Activated CD8-positive, alpha-beta T cell treated with anti-CD3 and anti-CD28 coated beads, Interleukin-2, amount 10 ng/mL, durations not matched to agents 7 days and 5 days (primary cell): Measurements from ENCODE around the gene MLKL. TPM values are rescaled to one million over a fixed set of nuclear protein-coding genes. Genes with fewer than 3 reads are reported as not detected.
A peak's percentile ranks its signal among the peaks of the same experiment; 100 is the strongest.
"Not testable (repeated sequence)": the region's sequence is repeated elsewhere in the genome, so short reads cannot be mapped to it uniquely, and the experiment has no call there.

Source experiments
- ATAC-seq: fragments of 150-1000 bp; cut with Tn5 transposase; one replicate; pipeline ENCODE4 v1.10.0; 2021; ENCODE audit warnings: moderate library complexity
- CTCF ChIA-PET: fragments of 350-600 bp; sonication (Branson Sonifier 250); formaldehyde crosslinking; loops from one replicate; lab custom pipeline; 2021; ENCODE audit warnings: antibody characterized with exemption; lab: Charles Lee
- POLR2A ChIA-PET: fragments of 350-600 bp; sonication (Branson Sonifier 250); formaldehyde crosslinking; loops from one replicate; lab custom pipeline; 2021; ENCODE audit warnings: antibody characterized with exemption; lab: Charles Lee
- DNase-seq: peaks from one replicate; pipeline ENCODE4 v3.0.0-alpha.2; 2020
- H3K27ac Mint-ChIP-seq: one replicate; pipeline ENCODE4 v1.8.0; 2021; ENCODE audit warnings: mild to moderate bottlenecking, mixed read lengths
- H3K27me3 Mint-ChIP-seq: one replicate; pipeline ENCODE4 v1.8.0; 2021; ENCODE audit warnings: low read depth, mixed read lengths
- H3K36me3 Mint-ChIP-seq: one replicate; pipeline ENCODE4 v1.8.0; 2021; ENCODE audit warnings: low read depth, mixed read lengths
- H3K4me1 Mint-ChIP-seq: one replicate; pipeline ENCODE4 v1.8.0; 2021; ENCODE audit warnings: low read depth, mixed read lengths
- H3K4me3 Mint-ChIP-seq: one replicate; pipeline ENCODE4 v1.8.0; 2021; ENCODE audit warnings: mild to moderate bottlenecking, mixed read lengths
- H3K9me3 Mint-ChIP-seq: one replicate; pipeline ENCODE4 v1.8.0; 2022; ENCODE audit warnings: mixed read lengths; ENCODE audit not compliant: insufficient read depth
- total RNA-seq, 2 experiments: library from RNA; stranded (reverse); gene quantifications; one replicate each; pipeline ENCODE4 v1.2.3, GENCODE V29; 2021

MLKL gene
- total RNA-seq, 2 experiments from 2014 or later, result 29.5 to 31.3 TPM

- Mint-ChIP-seq H3K4me1 (peaks cover 46% of the 10 kb centered on the region), H3K9me3 (no peaks in the 10 kb centered on the region), H3K27ac (peak overlapping the region; percentile 60), H3K36me3 (peaks cover 62% of the 10 kb centered on the region), H3K27me3 (no peaks in the 10 kb centered on the region), H3K4me3 (peak overlapping the region; percentile 74)
- peak; percentile 79 for DNase-seq
- ChIA-PET POLR2A (interaction anchor here (2.0 to 8.2 kb wide), 2 partner anchors 28 to 289 kb away, joined by 4 to 91 read pairs; partner anchors contain the start of genes RFWD3 and WDR59), CTCF (interaction anchor here (0.7 to 1.0 kb wide), 3 partner anchors 14 to 31 kb away, joined by 3 read pairs; no protein-coding TSS in a partner anchor)
- peak; percentile 74 for ATAC-seq
These were observed 4.9 kb downstream of the MLKL start for GRCh38 chr16:74695450-74696422.

GRCh38 chr16:74691093-74691855, 9.4 kb downstream of the MLKL start:
- Mint-ChIP-seq H3K4me1 (peaks cover 15% of the 10 kb centered on the region), H3K36me3 (peaks cover 68% of the 10 kb centered on the region), H3K27ac (no peak overlapping the region), H3K9me3 (no peaks in the 10 kb centered on the region), H3K27me3 (no peaks in the 10 kb centered on the region), H3K4me3 (no peak overlapping the region)
- no peak for ATAC-seq
- CTCF ChIA-PET, result no interaction called here
- DNase-seq, result no peak
- POLR2A ChIA-PET, result interaction anchor here (1.1 kb wide), 2 partner anchors 10 to 24 kb away, joined by 3 to 5 read pairs; partner anchors contain the start of gene RFWD3

- ATAC-seq, result no peak
- Mint-ChIP-seq H3K9me3 (no peaks in the 10 kb centered on the region), H3K27me3 (no peaks in the 10 kb centered on the region), H3K27ac (no peak overlapping the region), H3K36me3 (peaks cover 46% of the 10 kb centered on the region), H3K4me1 (no peaks in the 10 kb centered on the region), H3K4me3 (no peak overlapping the region)
- ChIA-PET CTCF (no interaction called here), POLR2A (interaction anchor here (7.6 kb wide), 1 partner anchor 17 kb away, joined by 44 read pairs; the partner anchor contains the start of gene RFWD3)
- DNase-seq, result no peak
These were observed 18.1 kb downstream of the MLKL start for GRCh38 chr16:74682556-74682955.

- Mint-ChIP-seq H3K27ac (no peak overlapping the region), H3K4me3 (no peak overlapping the region), H3K4me1 (no peaks in the 10 kb centered on the region), H3K36me3 (peaks cover 43% of the 10 kb centered on the region), H3K9me3 (no peaks in the 10 kb centered on the region), H3K27me3 (no peaks in the 10 kb centered on the region)
- no peak for DNase-seq
- POLR2A ChIA-PET, result interaction anchor here (1.0 to 7.6 kb wide), 2 partner anchors 15 to 20 kb away, joined by 3 to 44 read pairs; partner anchors contain the start of genes MLKL and RFWD3
- CTCF ChIA-PET, result interaction anchor here (0.9 kb wide), 1 partner anchor 15 kb away, joined by 3 read pairs; no protein-coding TSS in a partner anchor
- ATAC-seq, result no peak
These were observed 20.0 kb downstream of the MLKL start for GRCh38 chr16:74680681-74681080.

GRCh38 chr16:74679983-74680382, 20.7 kb downstream of the MLKL start:
- no peak overlapping the region for H3K4me3 Mint-ChIP-seq
- no peaks in the 10 kb centered on the region for H3K27me3 Mint-ChIP-seq
- no peaks in the 10 kb centered on the region for H3K4me1 Mint-ChIP-seq
- ChIA-PET POLR2A (interaction anchor here (1.0 to 7.6 kb wide), 2 partner anchors 14 to 20 kb away, joined by 3 to 44 read pairs; partner anchors contain the start of genes MLKL and RFWD3), CTCF (no interaction called here)
- H3K36me3 Mint-ChIP-seq, result peaks cover 43% of the 10 kb centered on the region
- DNase-seq (no peak), ATAC-seq (no peak)
- no peak overlapping the region for H3K27ac Mint-ChIP-seq
- no peaks in the 10 kb centered on the region for H3K9me3 Mint-ChIP-seq

- Mint-ChIP-seq H3K4me3 (no peak overlapping the region), H3K27me3 (no peaks in the 10 kb centered on the region), H3K9me3 (no peaks in the 10 kb centered on the region), H3K27ac (no peak overlapping the region), H3K4me1 (no peaks in the 10 kb centered on the region), H3K36me3 (peaks cover 45% of the 10 kb centered on the region)
- DNase-seq (no peak), ATAC-seq (no peak)
- ChIA-PET POLR2A (interaction anchor here (7.6 kb wide), 1 partner anchor 12 kb away, joined by 44 read pairs; the partner anchor contains the start of gene RFWD3), CTCF (interaction anchor here (0.8 kb wide), 1 partner anchor 26 kb away, joined by 3 read pairs; no protein-coding TSS in a partner anchor)
These were observed 22.8 kb downstream of the MLKL start for GRCh38 chr16:74677868-74678267.

GRCh38 chr16:74673876-74674275, 26.8 kb downstream of the MLKL start:
- Mint-ChIP-seq H3K27ac (no peak overlapping the region), H3K27me3 (no peaks in the 10 kb centered on the region), H3K4me1 (no peaks in the 10 kb centered on the region), H3K36me3 (peaks cover 43% of the 10 kb centered on the region), H3K4me3 (no peak overlapping the region), H3K9me3 (no peaks in the 10 kb centered on the region)
- ChIA-PET POLR2A (interaction anchor here (0.6 kb wide), 1 partner anchor 797 kb away, joined by 3 read pairs; no protein-coding TSS in a partner anchor), CTCF (no interaction called here)
- no peak for ATAC-seq
- no peak for DNase-seq

- POLR2A ChIA-PET, result interaction anchor here (1.3 to 6.9 kb wide), 5 partner anchors 11 to 62 kb away, joined by 4 to 91 read pairs (median 28); partner anchors contain the start of genes GLG1 and MLKL
- H3K9me3 Mint-ChIP-seq, H3K27me3 Mint-ChIP-seq, DNase-seq, ATAC-seq, H3K27ac Mint-ChIP-seq, H3K4me3 Mint-ChIP-seq: not testable (repeated sequence)
- CTCF ChIA-PET, result interaction anchor here (1.8 to 2.8 kb wide), 2 partner anchors 17 to 31 kb away, joined by 5 to 24 read pairs; partner anchors contain the start of gene MLKL
- H3K36me3 Mint-ChIP-seq, result peaks cover 47% of the 10 kb centered on the region
- H3K4me1 Mint-ChIP-seq, result peaks cover 28% of the 10 kb centered on the region
These were observed 31.8 kb downstream of the MLKL start for GRCh38 chr16:74668877-74669276.

- Mint-ChIP-seq H3K36me3 (peaks cover 51% of the 10 kb centered on the region), H3K4me3 (peak overlapping the region; percentile 93), H3K27ac (peak overlapping the region; percentile 97), H3K9me3 (peaks cover 8% of the 10 kb centered on the region), H3K27me3 (no peaks in the 10 kb centered on the region), H3K4me1 (peaks cover 43% of the 10 kb centered on the region)
- ATAC-seq, result peak; percentile 25
- peak; percentile 56 for DNase-seq
- POLR2A ChIA-PET, result interaction anchor here (0.5 to 6.9 kb wide), 24 partner anchors 8 to 574 kb away, joined by 3 to 91 read pairs (median 5); partner anchors contain the start of genes GLG1, MLKL and PSMD7
- CTCF ChIA-PET, result interaction anchor here (0.9 to 4.6 kb wide), 5 partner anchors 14 to 444 kb away, joined by 3 to 25 read pairs (median 3); partner anchors contain the start of gene MLKL
These were observed 33.4 kb downstream of the MLKL start for GRCh38 chr16:74667255-74667700.

GRCh38 chr16:74666425-74667254, 34.0 kb downstream of the MLKL start, which contains the start of gene RFWD3:
Gene RFWD3 (minus strand): TSS chr16:74666877. CDS start chr16:74661449, 5,428 bp downstream.
- ChIA-PET CTCF (interaction anchor here (0.9 to 4.6 kb wide), 6 partner anchors 14 to 445 kb away, joined by 3 to 25 read pairs (median 4); partner anchors contain the start of gene MLKL), POLR2A (interaction anchor here (0.5 to 6.9 kb wide), 28 partner anchors 8 to 574 kb away, joined by 3 to 91 read pairs (median 5); partner anchors contain the start of genes GLG1, MLKL and PSMD7)
- Mint-ChIP-seq H3K9me3 (peaks cover 8% of the 10 kb centered on the region), H3K27ac (peak within 1 kb of the TSS; percentile 97), H3K36me3 (peaks cover 50% of the 10 kb centered on the region), H3K4me1 (peaks cover 49% of the 10 kb centered on the region), H3K27me3 (no peaks in the 10 kb centered on the region), H3K4me3 (peak within 1 kb of the TSS; percentile 93)
- ATAC-seq, result peak; percentile 100
- DNase-seq, result peak; percentile 99
